ENCODE results near the gene AK3. TPM values are rescaled to one million over a fixed set of nuclear protein-coding genes. Genes with fewer than 3 reads are reported as not detected.
A peak's percentile ranks its signal among the peaks of the same experiment; 100 is the strongest.

AK3 gene
- polyA plus RNA-seq, 3 donors, result 3.7 to 14.5 (median 13.8) TPM

GRCh38 chr9:4762108-4762885, 21.3 kb upstream of the AK3 start:
- H3K27ac Mint-ChIP-seq, result peak overlapping the region; percentile 87 to 97 (median 96)
- H3K9me3 ChIP-seq (replicated peaks in 1 of 2; ENCODE audit: control insufficient read depth in 1 of 2, insufficient read depth in 1 of 2, low read length in 2 of 2), result no peaks in the 10 kb centered on the region
- H3K4me3 Mint-ChIP-seq, result peak overlapping the region; percentile 73 to 88
- H3K4me2 ChIP-seq (replicated peaks; ENCODE audit: extremely low read depth, low read length, poor library complexity, severe bottlenecking), result peak overlapping the region; percentile 83
- H3K36me3 Mint-ChIP-seq, result peaks cover 0 to 3% of the 10 kb centered on the region in 2 donors
- peak overlapping the region; percentile 25 to 74 (median 41) for H3K4me3 ChIP-seq (replicated peaks in 1 of 3; ENCODE audit: low read depth in 2 of 3, low read length in 3 of 3)
- peak; percentile 80 for TF ChIP-seq CTCF (IDR thresholded peaks at IDR 0.05)
- intact Hi-C loops (cut with micrococcal nuclease), result loop anchor here (2.0 to 5.0 kb wide), 2 partner anchors 31 to 35 kb away; partner anchors contain the start of gene RCL1 (in 1 of the 2)
- WGBS (ENCODE audit: insufficient coverage), result 23% methylated on average over 10 of the region's 22 CpGs
- peak overlapping the region; percentile 52 to 64 for H3K27ac ChIP-seq (ENCODE audit: low read depth in 1 of 2, low read length in 2 of 2)
- H3K27me3 ChIP-seq (ENCODE audit: control insufficient read depth in 2 of 2, insufficient read depth in 2 of 2, low read length in 2 of 2), result peaks cover 0 to 6% of the 10 kb centered on the region in 2 donors
- peak; percentile 27 to 61 (median 61) for DNase-seq
- H3K27me3 Mint-ChIP-seq (ENCODE audit: low read depth in 3 of 3), result peaks cover 15 to 28% (median 16%) of the 10 kb centered on the region in 3 donors
- H3K79me2 ChIP-seq (ENCODE audit: insufficient read depth, low read length), result no peaks in the 10 kb centered on the region
- H3K9me3 Mint-ChIP-seq, result peaks cover 0 to 4% (median 0%) of the 10 kb centered on the region in 7 donors
- H3K4me1 Mint-ChIP-seq, result peaks cover 51% of the 10 kb centered on the region
- H4K20me1 ChIP-seq (ENCODE audit: insufficient read depth, low read length), result peaks cover 12% of the 10 kb centered on the region
- no peak overlapping the region for H3K9ac ChIP-seq (ENCODE audit: insufficient read depth, low read length, poor library complexity, severe bottlenecking)
- H2AFZ ChIP-seq (ENCODE audit: insufficient read depth, low read depth, low read length, poor library complexity, severe bottlenecking), result no peak overlapping the region
- H3K4me1 ChIP-seq (ENCODE audit: control insufficient read depth in 1 of 2, insufficient read depth in 2 of 2, low read length in 2 of 2), result peaks cover 50 to 51% of the 10 kb centered on the region in 2 donors
- H3K36me3 ChIP-seq (replicated peaks in 1 of 2; ENCODE audit: control insufficient read depth in 1 of 2, insufficient read depth in 2 of 2, low read length in 2 of 2), result no peaks in the 10 kb centered on the region

GRCh38 chr9:4760122-4760521, 19.1 kb upstream of the AK3 start:
- H3K27me3 Mint-ChIP-seq (ENCODE audit: low read depth in 3 of 3), result peaks cover 17 to 31% (median 19%) of the 10 kb centered on the region in 3 donors
- no peaks in the 10 kb centered on the region for H3K36me3 ChIP-seq (replicated peaks in 1 of 2; ENCODE audit: control insufficient read depth in 1 of 2, insufficient read depth in 2 of 2, low read length in 2 of 2)
- peaks cover 12% of the 10 kb centered on the region for H4K20me1 ChIP-seq (ENCODE audit: insufficient read depth, low read length)
- no peak overlapping the region for H2AFZ ChIP-seq (ENCODE audit: insufficient read depth, low read depth, low read length, poor library complexity, severe bottlenecking)
- no peaks in the 10 kb centered on the region for H3K9me3 ChIP-seq (replicated peaks in 1 of 2; ENCODE audit: control insufficient read depth in 1 of 2, insufficient read depth in 1 of 2, low read length in 2 of 2)
- H3K9me3 Mint-ChIP-seq, result peaks cover 0 to 4% (median 0%) of the 10 kb centered on the region in 7 donors
- peak overlapping the region in 6 of 7 donors; percentile 71 to 93 (median 84) for H3K27ac Mint-ChIP-seq
- peaks cover 0 to 3% of the 10 kb centered on the region in 2 donors for H3K36me3 Mint-ChIP-seq
- intact Hi-C loops (cut with micrococcal nuclease), result loop anchor here (2.0 to 5.0 kb wide), 2 partner anchors 37 to 227 kb away; no protein-coding TSS in a partner anchor
- H3K4me3 ChIP-seq (replicated peaks in 1 of 3; ENCODE audit: low read depth in 2 of 3, low read length in 3 of 3), result peak overlapping the region in 2 of 3 experiments; percentile 8 to 64
- peaks cover 50 to 53% of the 10 kb centered on the region in 2 donors for H3K4me1 ChIP-seq (ENCODE audit: control insufficient read depth in 1 of 2, insufficient read depth in 2 of 2, low read length in 2 of 2)
- peak; percentile 72 to 80 (median 76) for DNase-seq
- no peak for TF ChIP-seq CTCF (IDR thresholded peaks at IDR 0.05)
- H3K27me3 ChIP-seq (ENCODE audit: control insufficient read depth in 2 of 2, insufficient read depth in 2 of 2, low read length in 2 of 2), result peaks cover 0 to 6% of the 10 kb centered on the region in 2 donors
- H3K9ac ChIP-seq (ENCODE audit: insufficient read depth, low read length, poor library complexity, severe bottlenecking), result no peak overlapping the region
- peaks cover 52% of the 10 kb centered on the region for H3K4me1 Mint-ChIP-seq
- no peaks in the 10 kb centered on the region for H3K79me2 ChIP-seq (ENCODE audit: insufficient read depth, low read length)
- no CpG with 5 or more reads among the region's 3 CpGs for WGBS (ENCODE audit: insufficient coverage)
- H3K4me3 Mint-ChIP-seq, result peak overlapping the region; percentile 59 to 77
- no peak overlapping the region for H3K27ac ChIP-seq (ENCODE audit: low read depth in 1 of 2, low read length in 2 of 2)
- peak overlapping the region; percentile 81 for H3K4me2 ChIP-seq (replicated peaks; ENCODE audit: extremely low read depth, low read length, poor library complexity, severe bottlenecking)
